AG04449 (cell line): ENCODE data around the gene LAMA1.

Experiments used
- CTCF ChIA-PET: fragments of 350-600 bp; formaldehyde crosslinking; extraction: SDS; loops from one replicate; lab custom pipeline; 2021; ENCODE audit warnings: antibody characterized with exemption; lab: Yijun Ruan, JAX
- POLR2A ChIA-PET: fragments of 400-600, 350-600 bp; formaldehyde crosslinking; extraction: SDS; loops from one replicate; lab custom pipeline; 2020; ENCODE audit warnings: antibody characterized with exemption, inconsistent platforms; lab: Yijun Ruan, JAX
- DNase-seq: peaks from one replicate; pipeline ENCODE4 v3.0.0-alpha.2; 2010; ENCODE audit warnings: low read depth, low spot score
- H3K4me3 ChIP-seq: 2 replicates; pipeline ENCODE4 v1.5.1; 2011; ENCODE audit warnings: low read depth, mild to moderate bottlenecking, control low read depth, low read length
- TF ChIP-seq, protein P1 (sequence below): IDR thresholded peaks from one replicate; pipeline ENCODE4 v1.5.1; 2011; ENCODE audit warnings: mild to moderate bottlenecking, moderate library complexity, low read length, control low read depth, inconsistent platforms; ENCODE audit not compliant: insufficient read depth; ENCODE audit errors: missing control alignments

Gene LAMA1

DNA sequence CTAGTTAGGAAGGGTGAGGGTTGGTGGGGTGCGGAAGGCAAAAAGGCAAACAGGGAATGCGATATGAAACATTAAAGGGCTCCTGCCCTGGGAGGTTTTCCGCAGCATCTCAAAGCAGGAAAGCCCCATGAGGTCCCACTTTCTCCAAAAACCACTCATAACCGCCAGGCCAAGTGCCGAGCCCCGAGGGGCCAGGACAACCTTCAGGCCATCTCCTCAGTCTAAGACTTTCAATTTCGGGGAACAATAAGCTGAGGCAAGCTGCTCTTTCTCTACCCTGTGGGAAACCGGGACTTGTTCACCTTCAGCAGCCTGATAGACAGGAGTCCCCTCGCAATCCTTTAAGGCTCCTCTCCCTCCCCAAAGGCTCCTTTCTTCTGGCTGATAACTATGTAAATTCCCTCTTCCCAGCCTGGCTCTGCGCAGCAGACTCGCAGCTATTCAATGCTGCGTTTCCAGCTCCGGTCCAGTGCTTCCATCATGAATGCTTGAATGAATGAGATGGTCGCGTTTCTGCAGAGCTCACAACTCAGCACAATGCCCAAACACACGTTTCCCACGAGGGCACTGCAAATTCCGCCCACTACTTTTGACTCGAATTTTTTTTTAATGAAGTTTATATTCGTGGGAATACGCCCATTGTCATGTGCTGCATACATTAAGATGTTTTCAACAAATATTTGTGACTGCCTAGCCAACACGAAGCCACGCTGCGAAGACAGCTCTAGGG, 1.4 kb downstream of the LAMA1 start:
- ChIA-PET POLR2A (no interaction called here), CTCF (interaction anchor here (0.7 kb wide), 1 partner anchor 61 kb away, joined by 3 read pairs; no protein-coding TSS in a partner anchor)
- DNase-seq = no peak
- H3K4me3 ChIP-seq = peak overlapping the region; percentile 23
- TF ChIP-seq, protein P1, sequence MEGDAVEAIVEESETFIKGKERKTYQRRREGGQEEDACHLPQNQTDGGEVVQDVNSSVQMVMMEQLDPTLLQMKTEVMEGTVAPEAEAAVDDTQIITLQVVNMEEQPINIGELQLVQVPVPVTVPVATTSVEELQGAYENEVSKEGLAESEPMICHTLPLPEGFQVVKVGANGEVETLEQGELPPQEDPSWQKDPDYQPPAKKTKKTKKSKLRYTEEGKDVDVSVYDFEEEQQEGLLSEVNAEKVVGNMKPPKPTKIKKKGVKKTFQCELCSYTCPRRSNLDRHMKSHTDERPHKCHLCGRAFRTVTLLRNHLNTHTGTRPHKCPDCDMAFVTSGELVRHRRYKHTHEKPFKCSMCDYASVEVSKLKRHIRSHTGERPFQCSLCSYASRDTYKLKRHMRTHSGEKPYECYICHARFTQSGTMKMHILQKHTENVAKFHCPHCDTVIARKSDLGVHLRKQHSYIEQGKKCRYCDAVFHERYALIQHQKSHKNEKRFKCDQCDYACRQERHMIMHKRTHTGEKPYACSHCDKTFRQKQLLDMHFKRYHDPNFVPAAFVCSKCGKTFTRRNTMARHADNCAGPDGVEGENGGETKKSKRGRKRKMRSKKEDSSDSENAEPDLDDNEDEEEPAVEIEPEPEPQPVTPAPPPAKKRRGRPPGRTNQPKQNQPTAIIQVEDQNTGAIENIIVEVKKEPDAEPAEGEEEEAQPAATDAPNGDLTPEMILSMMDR = no peak

- TF ChIP-seq, protein P1 = no peak
- ChIA-PET POLR2A (no interaction called here), CTCF (no interaction called here)
- H3K4me3 ChIP-seq = no peak overlapping the region
- no peak for DNase-seq
Observed at GRCh38 chr18:7112936-7113335, 4.7 kb downstream of the LAMA1 start.

- no peak for DNase-seq
- TF ChIP-seq, protein P1 = no peak
- no peak overlapping the region for H3K4me3 ChIP-seq
- ChIA-PET CTCF (no interaction called here), POLR2A (no interaction called here)
Observed at GRCh38 chr18:7111134-7111533, 6.5 kb downstream of the LAMA1 start.

GRCh38 chr18:7105943-7106342, 11.7 kb downstream of the LAMA1 start:
- H3K4me3 ChIP-seq = no peak overlapping the region
- ChIA-PET CTCF (no interaction called here), POLR2A (no interaction called here)
- no peak for DNase-seq
- TF ChIP-seq, protein P1 = no peak

DNA sequence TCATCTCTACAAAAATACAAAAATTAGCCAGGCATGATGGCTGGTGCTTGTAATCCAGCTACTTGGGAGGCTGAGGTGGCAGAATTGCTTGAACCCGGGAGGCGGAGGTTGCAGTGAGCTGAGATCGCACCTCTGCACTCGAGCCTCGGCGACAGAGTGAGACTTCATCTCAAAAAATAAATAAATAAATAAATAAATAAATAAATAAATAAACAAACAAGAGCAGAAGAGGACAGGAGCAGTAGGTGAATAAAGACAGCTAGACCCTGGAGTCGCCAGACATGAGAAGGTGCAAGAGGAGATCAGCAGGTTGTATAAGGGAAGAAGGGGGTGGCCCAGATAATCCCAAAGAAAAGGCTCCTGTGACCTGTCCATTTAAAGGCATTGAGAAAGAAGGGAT, 12.3 kb downstream of the LAMA1 start:
- DNase-seq = no peak
- no peak overlapping the region for H3K4me3 ChIP-seq
- CTCF ChIA-PET = no interaction called here
- TF ChIP-seq, protein P1 = no peak
- POLR2A ChIA-PET = no interaction called here

GRCh38 chr18:7104649-7105048, 12.9 kb downstream of the LAMA1 start:
- DNase-seq = no peak
- TF ChIP-seq, protein P1 = no peak
- no peak overlapping the region for H3K4me3 ChIP-seq
- CTCF ChIA-PET = no interaction called here
- POLR2A ChIA-PET = no interaction called here
